IMR-90 (cell line): Measurements from ENCODE around the gene ITFG1. TPM values are rescaled to one million over a fixed set of nuclear protein-coding genes. Genes with fewer than 3 reads are reported as not detected.

Experiments
- ATAC-seq: fragments of 200-7000 bp; cut with Tn5 transposase; 2 replicates; pipeline ENCODE4 v1.9.1; 2020; ENCODE audit warnings: low read depth, mild to moderate bottlenecking, moderate library complexity
- BruUV-seq: library from RNA; stranded (reverse); fragments of 400-500 nt; replicated peaks from 2 replicates; lab custom pipeline; 2021; lab: Mats Ljungman, UMichigan
- CTCF ChIA-PET: fragments of 300-600 bp; formaldehyde crosslinking; extraction: SDS; loops from one replicate; lab custom pipeline; 2021; ENCODE audit warnings: antibody characterized with exemption; lab: Yijun Ruan, JAX
- POLR2A ChIA-PET: fragments of 300-600 bp; sonication (Branson Sonifier 250); formaldehyde crosslinking; loops from one replicate; lab custom pipeline; 2022; ENCODE audit warnings: antibody characterized with exemption; ENCODE audit not compliant: unreplicated experiment; lab: Charles Lee
- DNase-seq: peaks from one replicate; pipeline ENCODE4 v3.0.0; 2013
- H2AFZ ChIP-seq: replicated peaks from 2 replicates; pipeline ENCODE3; 2013; ENCODE audit warnings: low read length, mild to moderate bottlenecking; ENCODE audit not compliant: poor library complexity
- H2AK5ac ChIP-seq: 2 replicates; pipeline ENCODE4 v1.6.1; 2013; ENCODE audit warnings: low read depth, low read length, inconsistent platforms
- H2AK9ac ChIP-seq: replicated peaks from 2 replicates; pipeline ENCODE3; 2013; ENCODE audit warnings: mild to moderate bottlenecking, low read depth, low read length, moderate library complexity; ENCODE audit not compliant: poor library complexity
- H2BK120ac ChIP-seq: 2 replicates; pipeline ENCODE4 v1.6.1; 2013; ENCODE audit warnings: low read depth, low read length, inconsistent platforms
- H2BK15ac ChIP-seq: 3 replicates; pipeline ENCODE4 v1.6.1; 2013; ENCODE audit warnings: low read depth, low read length, inconsistent platforms
- H2BK20ac ChIP-seq: 2 replicates; pipeline ENCODE4 v1.6.1; 2013; ENCODE audit warnings: low read depth, mild to moderate bottlenecking, inconsistent platforms, low read length, moderate library complexity
- H2BK5ac ChIP-seq: 2 replicates; pipeline ENCODE4 v1.6.1; 2013; ENCODE audit warnings: mild to moderate bottlenecking, low read depth, low read length, inconsistent platforms; ENCODE audit not compliant: poor library complexity, severe bottlenecking
- H3K14ac ChIP-seq: replicated peaks from 2 replicates; pipeline ENCODE4 v1.6.1; 2013; ENCODE audit warnings: low read depth, low read length, inconsistent platforms
- H3K18ac ChIP-seq: 2 replicates; pipeline ENCODE4 v1.6.1; 2013; ENCODE audit warnings: low read depth, low read length, control low read depth
- H3K23ac ChIP-seq: 2 replicates; pipeline ENCODE4 v1.6.1; 2013; ENCODE audit warnings: low read depth, low read length, inconsistent platforms
- H3K27ac ChIP-seq: 2 replicates; pipeline ENCODE4 v1.5.1; 2013; ENCODE audit warnings: mild to moderate bottlenecking, control low read depth, low read length; ENCODE audit not compliant: insufficient read depth
- H3K27me3 ChIP-seq: 2 replicates; pipeline ENCODE4 v1.6.1; 2013; ENCODE audit warnings: low read length; ENCODE audit not compliant: control insufficient read depth, insufficient read depth
- H3K36me3 ChIP-seq: 2 replicates; pipeline ENCODE4 v1.6.1; 2013; ENCODE audit warnings: low read length, mixed read lengths; ENCODE audit not compliant: control insufficient read depth, insufficient read depth
- H3K4ac ChIP-seq: 2 replicates; pipeline ENCODE4 v1.6.1; 2013; ENCODE audit warnings: low read depth, low read length, inconsistent platforms
- H3K4me1 ChIP-seq: 2 replicates; pipeline ENCODE4 v1.6.1; 2013; ENCODE audit warnings: low read length, mixed read lengths; ENCODE audit not compliant: control insufficient read depth, insufficient read depth
- H3K4me2 ChIP-seq: 2 replicates; pipeline ENCODE4 v1.6.1; 2013; ENCODE audit warnings: low read depth, mild to moderate bottlenecking, control low read depth, low read length, moderate library complexity
- H3K4me3 ChIP-seq: 2 replicates; pipeline ENCODE4 v1.5.1; 2013; ENCODE audit warnings: low read depth, mild to moderate bottlenecking, control low read depth, low read length, moderate library complexity; ENCODE audit not compliant: insufficient read depth
- H3K56ac ChIP-seq: 2 replicates; pipeline ENCODE4 v1.6.1; 2013; ENCODE audit warnings: low read length, inconsistent platforms; ENCODE audit not compliant: insufficient read depth; ENCODE audit errors: extremely low read depth
- H3K79me1 ChIP-seq, 2 experiments: 2 replicates each; pipeline ENCODE4 v1.6.1; 2013; ENCODE audit warnings: low read length in 2 of 2, inconsistent platforms in 1 of 2, low read depth in 1 of 2
- H3K9ac ChIP-seq: 2 replicates; pipeline ENCODE4 v1.6.1; 2013; ENCODE audit warnings: low read depth, low read length, control low read depth
- H3K9me1 ChIP-seq: 2 replicates; pipeline ENCODE4 v1.6.1; 2013; ENCODE audit warnings: low read length, inconsistent platforms; ENCODE audit not compliant: insufficient read depth
- H3K9me3 ChIP-seq: 2 replicates; pipeline ENCODE4 v1.6.1; 2013; ENCODE audit warnings: low read length; ENCODE audit not compliant: control insufficient read depth, insufficient read depth
- H4K20me1 ChIP-seq: 2 replicates; pipeline ENCODE4 v1.6.1; 2013; ENCODE audit warnings: low read length, inconsistent platforms; ENCODE audit not compliant: insufficient read depth
- H4K5ac ChIP-seq: 2 replicates; pipeline ENCODE4 v1.6.1; 2013; ENCODE audit warnings: mild to moderate bottlenecking, low read depth, low read length, control low read depth
- H4K8ac ChIP-seq, 2 experiments: 2 replicates each; pipeline ENCODE4 v1.6.1; 2013; ENCODE audit warnings: low read depth in 2 of 2, low read length in 2 of 2, control low read depth in 1 of 2, inconsistent platforms in 1 of 2
- H4K91ac ChIP-seq: 2 replicates; pipeline ENCODE4 v1.6.1; 2013; ENCODE audit warnings: low read depth, low read length, inconsistent platforms; ENCODE audit not compliant: insufficient read depth
- FOS ChIP-seq: fragments of 150-350 bp; IDR thresholded peaks from 2 replicates; pipeline ENCODE4 v1.6.1; 2016; ENCODE audit warnings: low read depth, low read length
- MAFK ChIP-seq: IDR thresholded peaks from 2 replicates; pipeline ENCODE4 v1.6.1; 2012; ENCODE audit warnings: low read depth, low read length, improper control_type of control experiment
- RCOR1 ChIP-seq: IDR thresholded peaks from 2 replicates; pipeline ENCODE4 v1.6.1; 2012; ENCODE audit warnings: mild to moderate bottlenecking, low read length, improper control_type of control experiment; ENCODE audit not compliant: insufficient replicate concordance
- RFX5 ChIP-seq: IDR thresholded peaks from 2 replicates; pipeline ENCODE4 v1.8.0; 2012; ENCODE audit warnings: low read depth, mild to moderate bottlenecking, low read length, moderate library complexity
- WGBS, 2 experiments: methylation state at CpG; one replicate each; pipeline versions ENCODE4 v1.1.5 to v1.1.7; 2013; ENCODE audit warnings: missing lambda C conversion rate in 2 of 2; ENCODE audit not compliant: insufficient read length in 1 of 2; ENCODE audit errors: extremely low coverage in 2 of 2; 5-methylcytosine and 5-hydroxymethylcytosine counted together
- dilution Hi-C: fragments of 300-500 bp; cut with HindIII; formaldehyde crosslinking; loops from one replicate; pipeline ENCODE4 v1.14.3; 2018; ENCODE audit warnings: low sequenced_read_pairs; ENCODE audit not compliant: unreplicated experiment
- in situ Hi-C: fragments of 300-500 bp; cut with MboI; formaldehyde crosslinking; loops from 3 replicates; pipeline ENCODE4 v1.14.3; 2019; ENCODE audit warnings: low sequenced_read_pairs, inconsistent platforms, mixed read lengths
- intact Hi-C: fragments of 100-400 bp; cut with micrococcal nuclease; formaldehyde crosslinking; loops from 2 replicates; pipeline ENCODE4 v1.10.0; 2022
- polyA plus RNA-seq, 3 experiments: library from polyadenylated mRNA; depleted of rRNA; stranded (reverse); fragments of >200 nt; gene quantifications; 2 replicates each; pipeline ENCODE4 v1.2.3, GENCODE V29; 2012; ENCODE audit warnings: low replicate concordance in 1 of 3
- total RNA-seq: library from RNA; depleted of rRNA; stranded (reverse); fragments of >200 nt; gene quantifications from 2 replicates; pipeline ENCODE4 v1.2.3, GENCODE V29; 2012

The ITFG1 gene
- total and polyA plus RNA-seq, 2 of the 4 experiments (the other 2 are of a cell fraction), result 54.3 to 60.4 TPM

GRCh38 chr16:47377154-47377553 is 83.7 kb downstream of the ITFG1 start:
- Histone ChIP-seq H3K4ac (no peak overlapping the region), H4K8ac (no peak overlapping the region; a peak in 1 of 4 replicates), H2AFZ (no peak overlapping the region), H3K18ac (no peak overlapping the region), H3K56ac (no peak overlapping the region), H3K9me1 (peaks cover 6% of the 10 kb centered on the region; the same call in 1 of the 2 replicates), H2BK120ac (0 out of 2 replicates have a peak overlapping the region, but pooled peaks have one; percentile 41), H3K79me1 (peaks cover 0 to 4% of the 10 kb centered on the region in 2 experiments; a peak in 1 of 4 replicates), H3K27ac (no peak overlapping the region), H3K4me2 (no peak overlapping the region; the same call in 1 of the 2 replicates), H3K4me1 (peaks cover 2% of the 10 kb centered on the region; the same call in 1 of the 2 replicates), H3K4me3 (no peak overlapping the region), H3K27me3 (no peaks in the 10 kb centered on the region), H4K5ac (no peak overlapping the region), H3K23ac (no peak overlapping the region), H2BK20ac (peak overlapping the region; percentile 73; the same call in 1 of the 2 replicates), H3K36me3 (0 out of 2 replicates have a peak, but pooled peaks cover 1% of the 10 kb centered on the region), H2AK9ac (no peak overlapping the region), H4K20me1 (no peaks in the 10 kb centered on the region), H2BK5ac (no peak overlapping the region), H3K9me3 (no peaks in the 10 kb centered on the region), H2AK5ac (0 out of 2 replicates have a peak overlapping the region, but pooled peaks have one; percentile 15), H4K91ac (no peak overlapping the region), H3K9ac (no peak overlapping the region), H2BK15ac (peak overlapping the region; percentile 66; the same call in 1 of the 3 replicates), H3K14ac (no peak overlapping the region; the same call in 1 of the 2 replicates)
- dilution Hi-C loops (no loop called here), in situ Hi-C loops (no loop called here), intact Hi-C loops (no loop called here)
- ChIA-PET CTCF (interaction anchor here (0.8 kb wide), 1 partner anchor 305 kb away, joined by 3 read pairs; no protein-coding TSS in a partner anchor), POLR2A (no interaction called here)
- WGBS, 2 experiments, result 43% methylated on average over 2 of the region's 3 CpGs; no CpG with 5 or more reads in 1 of the 2 experiments
- ATAC-seq, result peak; percentile 64
- TF ChIP-seq RFX5 (no peak), RCOR1 (no peak), FOS (peak; percentile 23; the same call in 1 of the 2 replicates), MAFK (no peak)
- DNase-seq, result peak; percentile 82
- no TSS peak for BruUV-seq
